PC-3 (cell line): ENCODE data around the gene PPP6R2. TPM values are rescaled to one million over a fixed set of nuclear protein-coding genes. Genes with fewer than 3 reads are reported as not detected.

ENCODE experiments used
- ATAC-seq: fragments of 200-7000 bp; cut with Tn5 transposase; 2 replicates; pipeline ENCODE4 v1.9.1; 2020; ENCODE audit warnings: mild to moderate bottlenecking, moderate library complexity
- BruUV-seq: library from RNA; stranded (reverse); fragments of 400-500 nt; replicated peaks from 2 replicates; lab custom pipeline; 2021; lab: Mats Ljungman, UMichigan
- CTCF ChIA-PET: fragments of 300-600 bp; sonication (Branson Sonifier 250); formaldehyde crosslinking; loops from one replicate; lab custom pipeline; 2022; ENCODE audit warnings: antibody characterized with exemption; lab: Charles Lee
- POLR2A ChIA-PET: fragments of 300-600 bp; sonication (Branson Sonifier 250); formaldehyde crosslinking; loops from one replicate; lab custom pipeline; 2022; ENCODE audit warnings: antibody characterized with exemption; ENCODE audit not compliant: unreplicated experiment; lab: Charles Lee
- DNase-seq: peaks from one replicate; pipeline ENCODE4 v3.0.0-alpha.2; 2015
- H2AFZ ChIP-seq: fragments of 300-600 bp; sonication (generic); 2 replicates; pipeline ENCODE4 v1.6.0; 2016; ENCODE audit warnings: antibody characterized with exemption, low read length
- H3F3A ChIP-seq: fragments of 300-600 bp; sonication (generic); one replicate; pipeline ENCODE4 v1.6.0; 2017; ENCODE audit warnings: antibody characterized with exemption, low read length, control low read depth, mild to moderate bottlenecking; ENCODE audit not compliant: unreplicated experiment
- H3K27ac ChIP-seq: fragments of 300-600 bp; sonication (generic); 2 replicates; pipeline ENCODE4 v1.5.1; 2016; ENCODE audit warnings: mild to moderate bottlenecking, low read length
- H3K27me3 ChIP-seq: fragments of 300-600 bp; sonication (generic); 2 replicates; pipeline ENCODE4 v1.6.1; 2016; ENCODE audit warnings: low read length, mixed read lengths
- H3K36me3 ChIP-seq: fragments of 300-600 bp; sonication (generic); 2 replicates; pipeline ENCODE4 v1.6.1; 2016; ENCODE audit warnings: low read depth, mixed run types, low read length, mixed read lengths
- H3K4me1 ChIP-seq: fragments of 300-600 bp; sonication (generic); 2 replicates; pipeline ENCODE4 v1.5.1; 2016; ENCODE audit warnings: low read length; ENCODE audit not compliant: insufficient read depth
- H3K4me2 ChIP-seq: fragments of 300-600 bp; sonication (generic); 2 replicates; pipeline ENCODE4 v1.6.0; 2016; ENCODE audit warnings: low read length
- H3K4me3 ChIP-seq: fragments of 300-600 bp; sonication (generic); 2 replicates; pipeline ENCODE4 v1.5.1; 2016; ENCODE audit warnings: mild to moderate bottlenecking, low read length, mixed read lengths
- H3K79me2 ChIP-seq: fragments of 300-600 bp; sonication (generic); 2 replicates; pipeline ENCODE4 v1.6.1; 2017; ENCODE audit warnings: low read length, mixed read lengths
- H3K9ac ChIP-seq: fragments of 300-600 bp; sonication (generic); 2 replicates; pipeline ENCODE4 v1.6.0; 2016; ENCODE audit warnings: mild to moderate bottlenecking, low read length
- H3K9me2 ChIP-seq: fragments of 300-600 bp; sonication (generic); replicated peaks from 2 replicates; pipeline ENCODE4 v1.6.1; 2016; ENCODE audit warnings: mixed run types, low read length, mixed read lengths
- H3K9me3 ChIP-seq: fragments of 300-600 bp; sonication (generic); 2 replicates; pipeline ENCODE4 v1.6.1; 2016; ENCODE audit warnings: low read length, mixed read lengths
- H4K20me1 ChIP-seq: fragments of 300-600 bp; sonication (generic); 2 replicates; pipeline ENCODE4 v1.6.1; 2016; ENCODE audit warnings: low read length, mixed read lengths
- CTCF ChIP-seq: fragments of 300-600 bp; sonication (generic); conservative IDR thresholded peaks from 2 replicates; pipeline ENCODE4 v1.5.1; 2017; ENCODE audit warnings: antibody characterized with exemption, low read depth, mild to moderate bottlenecking, low read length
- EZH2 ChIP-seq: fragments of 300-600 bp; sonication (generic); IDR thresholded peaks from one replicate; pipeline ENCODE4 v1.6.1; 2017; ENCODE audit warnings: antibody characterized with exemption, mild to moderate bottlenecking, low read length; ENCODE audit not compliant: unreplicated experiment
- EZH2phosphoT487 ChIP-seq: fragments of 300-600 bp; sonication (generic); IDR thresholded peaks from 2 replicates; pipeline ENCODE4 v1.6.1; 2018; ENCODE audit warnings: mild to moderate bottlenecking, antibody characterized with exemption, low read length, borderline replicate concordance
- intact Hi-C: fragments of 100-400 bp; cut with micrococcal nuclease; formaldehyde crosslinking; loops from 2 replicates; pipeline ENCODE4 v1.9.0; 2023
- total RNA-seq: library from RNA; depleted of rRNA; stranded (reverse); fragments of >200 nt; gene quantifications from 2 replicates; pipeline ENCODE4 v1.2.3, GENCODE V29; 2014

Gene PPP6R2
- total RNA-seq, 1 experiment from 2014 or later, result 46.2 TPM

GRCh38 chr22:50441428-50441993 is 98.4 kb downstream of the PPP6R2 start:
- DNase-seq, result no peak
- POLR2A ChIA-PET, result no interaction called here
- Histone ChIP-seq H3K79me2 (no peaks in the 10 kb centered on the region), H4K20me1 (no peaks in the 10 kb centered on the region), H3K9ac (no peak overlapping the region), H3K4me2 (no peak overlapping the region), H2AFZ (no peak overlapping the region), H3K36me3 (no peaks in the 10 kb centered on the region), H3K9me3 (no peaks in the 10 kb centered on the region), H3K4me3 (no peak overlapping the region), H3K27me3 (no peaks in the 10 kb centered on the region), H3K4me1 (no peaks in the 10 kb centered on the region), H3F3A (no peaks in the 10 kb centered on the region), H3K9me2 (no peaks in the 10 kb centered on the region), H3K27ac (no peak overlapping the region)
- intact Hi-C loops, result no loop called here
- no peak for ATAC-seq
- BruUV-seq, result no TSS peak
- no peak for TF ChIP-seq CTCF
- TF ChIP-seq EZH2, result no peak
- no peak for TF ChIP-seq EZH2phosphoT487
- CTCF ChIA-PET, result no interaction called here

DNA sequence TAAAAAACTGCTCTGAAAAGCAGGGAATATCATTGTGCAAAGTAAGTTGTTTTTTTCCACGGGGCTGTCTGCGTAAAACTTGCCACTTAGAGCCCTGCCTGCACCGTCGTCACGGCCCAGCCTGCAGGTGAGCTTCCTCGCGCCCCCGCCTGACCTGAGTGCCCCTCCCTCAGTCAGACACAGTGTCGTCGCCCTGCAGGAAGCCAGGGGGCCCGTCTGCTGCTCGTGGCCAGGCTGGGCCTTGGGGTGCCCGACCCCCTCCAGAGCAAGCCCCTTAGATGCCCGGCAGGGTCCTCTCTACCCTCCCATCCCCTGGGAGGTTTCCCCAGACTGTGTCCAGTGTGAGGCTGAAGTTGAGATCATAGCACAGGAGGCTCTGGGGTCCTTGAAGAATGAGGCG is 100.1 kb downstream of the PPP6R2 start:
- H3K9ac ChIP-seq, result no peak overlapping the region
- no peaks in the 10 kb centered on the region for H3K4me1 ChIP-seq
- no peaks in the 10 kb centered on the region for H3K79me2 ChIP-seq
- TF ChIP-seq CTCF (no peak), EZH2phosphoT487 (no peak), EZH2 (no peak)
- no TSS peak for BruUV-seq
- no peaks in the 10 kb centered on the region for H3K9me3 ChIP-seq
- no peaks in the 10 kb centered on the region for H3K36me3 ChIP-seq
- no peak overlapping the region for H3K4me2 ChIP-seq
- no peak overlapping the region for H3K4me3 ChIP-seq
- H3K27me3 ChIP-seq, result no peaks in the 10 kb centered on the region
- ATAC-seq, result no peak
- CTCF ChIA-PET, result no interaction called here
- no peak overlapping the region for H2AFZ ChIP-seq
- intact Hi-C loops, result no loop called here
- DNase-seq, result no peak
- no peaks in the 10 kb centered on the region for H3K9me2 ChIP-seq
- H4K20me1 ChIP-seq, result no peaks in the 10 kb centered on the region
- POLR2A ChIA-PET, result no interaction called here
- H3K27ac ChIP-seq, result no peak overlapping the region
- no peaks in the 10 kb centered on the region for H3F3A ChIP-seq

DNA sequence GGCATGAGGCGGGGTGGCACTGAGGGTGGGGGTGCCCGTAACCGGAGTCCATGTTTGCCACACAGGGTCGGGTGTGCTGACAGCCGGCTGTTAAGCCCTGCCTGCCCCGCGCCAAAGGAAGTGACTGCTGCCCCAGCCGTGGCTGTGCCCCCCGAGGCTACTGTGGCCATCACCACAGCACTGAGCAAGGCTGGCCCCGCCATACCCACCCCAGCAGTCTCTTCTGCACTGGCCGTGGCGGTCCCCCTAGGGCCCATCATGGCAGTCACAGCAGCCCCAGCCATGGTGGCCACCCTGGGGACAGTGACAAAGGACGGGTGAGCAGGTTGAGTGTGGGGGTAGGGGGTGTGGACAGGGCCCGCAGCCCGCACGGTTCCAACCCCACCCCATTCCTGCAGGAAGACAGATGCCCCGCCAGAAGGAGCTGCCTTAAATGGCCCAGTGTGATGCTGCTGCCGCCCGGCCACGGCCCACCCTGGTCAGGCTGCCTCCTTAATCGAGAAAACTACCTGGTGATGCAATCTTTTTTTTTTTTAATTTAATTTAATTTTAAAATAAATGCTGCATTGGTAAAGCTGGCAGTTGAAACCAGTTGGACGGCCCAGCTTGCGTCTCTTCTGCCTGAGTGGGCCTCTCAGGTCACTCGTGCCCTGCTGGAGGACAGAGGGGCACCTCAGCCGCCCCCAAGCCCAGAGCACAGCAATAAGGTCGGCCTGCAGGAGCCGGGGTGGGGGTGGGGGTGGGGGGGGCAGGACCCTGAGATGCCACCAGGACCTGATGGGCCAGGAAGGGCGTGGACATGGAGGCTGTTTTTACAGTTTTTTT is 100.9 kb downstream of the PPP6R2 start:
- Histone ChIP-seq H4K20me1 (no peaks in the 10 kb centered on the region), H3K9ac (no peak overlapping the region), H3K79me2 (no peaks in the 10 kb centered on the region), H3K9me3 (no peaks in the 10 kb centered on the region), H3K4me3 (no peak overlapping the region), H3K9me2 (no peaks in the 10 kb centered on the region), H3K27ac (no peak overlapping the region), H2AFZ (no peak overlapping the region), H3F3A (no peaks in the 10 kb centered on the region), H3K27me3 (no peaks in the 10 kb centered on the region), H3K4me1 (no peaks in the 10 kb centered on the region), H3K36me3 (no peaks in the 10 kb centered on the region), H3K4me2 (no peak overlapping the region)
- ChIA-PET POLR2A (no interaction called here), CTCF (interaction anchor here (0.6 kb wide), 1 partner anchor 113 kb away, joined by 3 read pairs; no protein-coding TSS in a partner anchor)
- intact Hi-C loops, result no loop called here
- ATAC-seq (no peak), DNase-seq (no peak)
- BruUV-seq, result no TSS peak
- TF ChIP-seq EZH2phosphoT487 (no peak), CTCF (no peak), EZH2 (no peak)
